Left ventricle myocardium inferior (tissue), 1 donor: ENCODE measurements around the gene ABCA2. TPM values are rescaled to one million over a fixed set of nuclear protein-coding genes. Genes with fewer than 3 reads are reported as not detected.
A peak's percentile ranks its signal among the peaks of the same experiment; 100 is the strongest.

ENCODE experiments used
- DNase-seq: peaks from one replicate; pipeline ENCODE4 v3.0.0-alpha.2; 2020
- H3K27ac ChIP-seq: fragments of 200-600 bp; replicated peaks from 2 replicates; pipeline ENCODE4 v1.8.0; 2021
- H3K27me3 ChIP-seq: fragments of 200-600 bp; 2 replicates; pipeline ENCODE4 v1.8.0; 2021; ENCODE audit warnings: low read depth
- H3K36me3 ChIP-seq: fragments of 200-600 bp; 2 replicates; pipeline ENCODE4 v1.8.0; 2021
- H3K4me1 ChIP-seq: fragments of 200-600 bp; 2 replicates; pipeline ENCODE4 v1.8.0; 2021
- H3K4me3 ChIP-seq: fragments of 200-600 bp; 2 replicates; pipeline ENCODE4 v1.8.0; 2021; ENCODE audit warnings: mild to moderate bottlenecking, moderate library complexity
- H3K9me3 ChIP-seq: fragments of 200-600 bp; replicated peaks from 2 replicates; pipeline ENCODE4 v1.8.0; 2021
- intact Hi-C: fragments of 100-400 bp; cut with micrococcal nuclease; formaldehyde crosslinking; loops from one replicate; pipeline ENCODE4 v1.11.0; 2022
- total RNA-seq: library from RNA; stranded (reverse); fragmentation: NEBNext Ultra II Directional; extraction: Animal tissue kit (Norgen Biotek cat#: 25700); gene quantifications from one replicate; pipeline ENCODE4 v1.2.1, GENCODE V29; 2021
- TF ChIP-seq, protein P1 (sequence below): fragments of 200-600 bp; IDR thresholded peaks from 2 replicates; pipeline ENCODE4 v1.8.0; 2021; ENCODE audit warnings: antibody characterized with exemption, mild to moderate bottlenecking, borderline replicate concordance
- donor health status: DM: no; HTN: yes; CAD: no; lungs with severe emphysema.

ABCA2 gene
- total RNA-seq, 1 donor from 2014 or later = 29.9 TPM

DNA sequence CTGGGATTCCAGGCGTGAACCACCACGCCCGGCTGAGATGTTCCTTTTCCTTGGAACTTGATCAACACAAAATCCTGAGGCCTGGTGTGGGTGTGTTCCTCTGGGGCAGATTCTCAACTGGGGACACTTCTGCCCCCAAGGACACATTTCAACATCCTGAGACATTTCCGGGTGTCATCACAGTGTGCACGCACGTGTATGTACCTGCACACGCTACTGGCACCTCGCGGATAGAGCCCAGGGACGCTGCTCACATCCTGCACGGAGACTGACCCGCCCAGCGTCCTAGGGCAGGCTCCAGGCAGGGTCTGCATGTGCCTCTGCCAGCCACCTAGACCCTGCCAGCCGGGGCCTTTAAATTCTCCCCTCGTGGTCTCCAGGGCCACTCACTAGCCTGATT, 34.3 kb upstream of the ABCA2 start:
- DNase-seq = no peak
- H3K27me3 ChIP-seq = no peaks in the 10 kb centered on the region
- H3K27ac ChIP-seq = no peak overlapping the region
- intact Hi-C loops = no loop called here
- H3K4me1 ChIP-seq = peaks cover 12% of the 10 kb centered on the region
- H3K4me3 ChIP-seq = no peak overlapping the region
- H3K36me3 ChIP-seq = no peaks in the 10 kb centered on the region
- TF ChIP-seq, protein P1, sequence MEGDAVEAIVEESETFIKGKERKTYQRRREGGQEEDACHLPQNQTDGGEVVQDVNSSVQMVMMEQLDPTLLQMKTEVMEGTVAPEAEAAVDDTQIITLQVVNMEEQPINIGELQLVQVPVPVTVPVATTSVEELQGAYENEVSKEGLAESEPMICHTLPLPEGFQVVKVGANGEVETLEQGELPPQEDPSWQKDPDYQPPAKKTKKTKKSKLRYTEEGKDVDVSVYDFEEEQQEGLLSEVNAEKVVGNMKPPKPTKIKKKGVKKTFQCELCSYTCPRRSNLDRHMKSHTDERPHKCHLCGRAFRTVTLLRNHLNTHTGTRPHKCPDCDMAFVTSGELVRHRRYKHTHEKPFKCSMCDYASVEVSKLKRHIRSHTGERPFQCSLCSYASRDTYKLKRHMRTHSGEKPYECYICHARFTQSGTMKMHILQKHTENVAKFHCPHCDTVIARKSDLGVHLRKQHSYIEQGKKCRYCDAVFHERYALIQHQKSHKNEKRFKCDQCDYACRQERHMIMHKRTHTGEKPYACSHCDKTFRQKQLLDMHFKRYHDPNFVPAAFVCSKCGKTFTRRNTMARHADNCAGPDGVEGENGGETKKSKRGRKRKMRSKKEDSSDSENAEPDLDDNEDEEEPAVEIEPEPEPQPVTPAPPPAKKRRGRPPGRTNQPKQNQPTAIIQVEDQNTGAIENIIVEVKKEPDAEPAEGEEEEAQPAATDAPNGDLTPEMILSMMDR = no peak
- no peaks in the 10 kb centered on the region for H3K9me3 ChIP-seq

DNA sequence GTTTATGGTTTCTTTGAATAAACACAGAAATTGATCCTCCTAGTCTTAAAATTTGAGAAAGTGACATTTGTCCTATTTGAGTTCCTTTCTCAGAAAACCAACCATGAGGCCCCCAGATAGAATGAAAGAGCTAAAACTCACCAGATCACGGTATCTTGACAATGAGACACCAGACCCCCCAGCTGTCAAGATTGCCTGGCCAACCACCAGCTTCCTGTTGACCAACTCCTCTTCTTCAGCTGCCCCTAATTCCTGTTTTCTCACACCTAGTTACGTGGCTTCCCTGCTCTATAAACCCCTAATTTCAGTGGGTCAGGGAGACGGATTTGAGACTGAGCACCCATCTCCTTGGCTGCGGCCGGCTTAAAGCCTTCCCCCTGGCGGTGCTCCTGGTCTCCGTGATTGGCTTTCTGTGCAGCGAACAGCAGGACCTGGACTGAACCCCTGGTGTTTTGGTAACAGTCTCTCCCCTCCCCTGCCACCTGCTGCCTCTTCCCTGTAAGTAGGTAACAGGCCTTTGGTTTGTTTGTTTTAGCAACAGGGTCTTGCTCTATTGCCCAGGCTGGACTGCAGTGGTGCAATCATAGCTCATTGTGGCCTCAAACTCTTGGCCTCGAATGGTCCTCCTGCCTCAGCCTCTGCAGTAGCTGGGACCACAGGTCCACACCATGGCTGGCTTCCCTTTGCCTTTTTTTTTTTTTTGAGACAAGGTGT, 30.6 kb upstream of the ABCA2 start:
- Histone ChIP-seq H3K9me3 (no peaks in the 10 kb centered on the region), H3K4me1 (peaks cover 41% of the 10 kb centered on the region), H3K27me3 (peaks cover 12% of the 10 kb centered on the region), H3K27ac (no peak overlapping the region), H3K36me3 (no peaks in the 10 kb centered on the region), H3K4me3 (no peak overlapping the region)
- DNase-seq = no peak
- TF ChIP-seq, protein P1 = no peak
- intact Hi-C loops = no loop called here

GRCh38 chr9:137057545-137057944, 29.5 kb upstream of the ABCA2 start:
- H3K4me1 ChIP-seq = peaks cover 52% of the 10 kb centered on the region
- TF ChIP-seq, protein P1 = no peak
- H3K36me3 ChIP-seq = no peaks in the 10 kb centered on the region
- peak overlapping the region; percentile 93 for H3K27ac ChIP-seq
- intact Hi-C loops = no loop called here
- H3K27me3 ChIP-seq = peaks cover 23% of the 10 kb centered on the region
- H3K4me3 ChIP-seq = no peak overlapping the region
- DNase-seq = no peak
- no peaks in the 10 kb centered on the region for H3K9me3 ChIP-seq

DNA sequence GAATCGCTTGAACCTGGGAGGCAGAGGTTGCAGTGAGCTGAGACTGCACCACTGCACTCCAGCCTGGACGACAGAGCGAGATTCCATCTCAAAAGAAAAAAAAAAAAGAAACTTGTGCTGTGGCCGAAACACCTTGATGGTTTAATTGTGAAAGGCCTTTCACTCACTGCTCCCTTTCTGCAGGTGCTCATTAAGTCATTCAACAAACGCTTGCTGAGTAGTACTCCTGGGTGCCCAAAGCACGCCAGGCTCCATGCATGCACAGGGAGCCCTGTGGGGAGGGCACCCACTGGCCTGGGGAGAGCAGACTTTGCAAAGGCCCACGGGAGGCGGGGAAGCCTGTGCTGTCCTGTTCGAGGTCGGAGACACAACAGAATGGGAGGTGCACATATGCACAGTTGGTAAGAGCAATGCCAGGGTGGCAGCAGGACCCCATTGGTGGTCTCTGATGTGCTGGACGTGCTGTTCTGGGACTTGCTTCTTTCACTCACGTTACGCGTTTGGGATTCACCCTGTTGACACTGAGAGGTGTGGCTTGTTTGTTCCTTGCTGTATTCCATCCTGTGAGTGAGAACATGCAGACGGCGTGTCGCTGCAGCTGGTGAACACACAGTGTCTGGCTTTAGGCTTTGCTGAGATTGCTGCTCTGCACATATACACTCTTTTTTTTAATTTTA, 28.8 kb upstream of the ABCA2 start:
- Histone ChIP-seq H3K9me3 (no peaks in the 10 kb centered on the region), H3K36me3 (no peaks in the 10 kb centered on the region), H3K4me1 (peaks cover 54% of the 10 kb centered on the region), H3K4me3 (no peak overlapping the region), H3K27ac (peak overlapping the region; percentile 93), H3K27me3 (peaks cover 30% of the 10 kb centered on the region)
- no peak for DNase-seq
- TF ChIP-seq, protein P1 = no peak
- intact Hi-C loops = no loop called here

- H3K27me3 ChIP-seq = peaks cover 42% of the 10 kb centered on the region
- TF ChIP-seq, protein P1 = no peak
- H3K9me3 ChIP-seq = no peaks in the 10 kb centered on the region
- H3K36me3 ChIP-seq = no peaks in the 10 kb centered on the region
- peak overlapping the region; percentile 64 for H3K4me3 ChIP-seq
- DNase-seq = peak; percentile 95
- H3K4me1 ChIP-seq = peaks cover 54% of the 10 kb centered on the region
- intact Hi-C loops = no loop called here
- peak overlapping the region; percentile 93 for H3K27ac ChIP-seq
Measured at GRCh38 chr9:137055385-137056364, 27.6 kb upstream of the ABCA2 start.
